B cell (primary cell): ENCODE results near the gene EML6. TPM values are rescaled to one million over a fixed set of nuclear protein-coding genes. Genes with fewer than 3 reads are reported as not detected.

Source experiments
- ATAC-seq: fragments of 200-7000 bp; cut with Tn5 transposase; one replicate; pipeline ENCODE4 v1.10.0; 2021; ENCODE audit warnings: low read depth, mild to moderate bottlenecking, moderate number of reproducible peaks, moderate library complexity
- CTCF ChIA-PET: fragments of 350-600 bp; sonication (Branson Sonifier 250); formaldehyde crosslinking; loops from one replicate; lab custom pipeline; 2021; ENCODE audit warnings: antibody characterized with exemption, inconsistent platforms; lab: Charles Lee
- POLR2A ChIA-PET: fragments of 350-600 bp; sonication (Branson Sonifier 250); formaldehyde crosslinking; loops from one replicate; lab custom pipeline; 2021; ENCODE audit warnings: antibody characterized with exemption; lab: Charles Lee
- DNase-seq: peaks from one replicate; pipeline ENCODE4 v3.0.0; 2013
- H2AFZ ChIP-seq: 2 replicates; pipeline ENCODE4 v1.6.1; 2012; ENCODE audit warnings: mild to moderate bottlenecking, low read depth, low read length; ENCODE audit not compliant: insufficient read depth, poor library complexity, severe bottlenecking
- H3K27ac ChIP-seq, 2 donors: 1 replicate in 1 of 2; 2 replicates in 1 of 2; pipeline ENCODE4 v1.5.1; 2012 to 2013; ENCODE audit warnings: low read length in 2 of 2, mild to moderate bottlenecking in 2 of 2, moderate library complexity in 1 of 2
- H3K27me3 ChIP-seq, 4 experiments: fragments of 200-600 bp in 1 of 4; sonication (generic) in 1 of 4; replicated peaks in 1 of 4; 1 replicate in 2 of 4; 2 replicates in 2 of 4; pipeline versions ENCODE4 v1.6.1 to v1.7.0; 2013 to 2016; ENCODE audit warnings: low read length in 3 of 4, mild to moderate bottlenecking in 2 of 4, mixed read lengths in 1 of 4, moderate library complexity in 1 of 4; ENCODE audit not compliant: insufficient read depth in 4 of 4, control insufficient read depth in 3 of 4; ENCODE audit errors: control extremely low read depth in 1 of 4
- H3K36me3 ChIP-seq, 2 experiments: replicated peaks in 1 of 2; 1 replicate in 1 of 2; 2 replicates in 1 of 2; pipeline versions ENCODE4 v1.6.1 to v1.7.1; 2013; ENCODE audit warnings: low read length in 1 of 2; ENCODE audit not compliant: insufficient read depth in 2 of 2, control insufficient read depth in 1 of 2; ENCODE audit errors: control extremely low read depth in 1 of 2, extremely low read depth in 1 of 2
- H3K4me1 ChIP-seq, 2 donors: fragments of 200-600 bp in 1 of 2; sonication (generic) in 1 of 2; 1 replicate in 1 of 2; 2 replicates in 1 of 2; pipeline versions ENCODE4 v1.5.1 to v1.6.1; 2013 to 2017; ENCODE audit warnings: low read length in 2 of 2; ENCODE audit not compliant: control insufficient read depth in 2 of 2, insufficient read depth in 2 of 2
- H3K4me2 ChIP-seq: replicated peaks from 2 replicates; pipeline ENCODE3; 2012; ENCODE audit warnings: mild to moderate bottlenecking, low read depth, low read length; ENCODE audit not compliant: poor library complexity, severe bottlenecking
- H3K4me3 ChIP-seq, 5 experiments: fragments of 200-600 bp in 1 of 5; sonication (generic) in 1 of 5; 1 replicate in 3 of 5; 2 replicates in 2 of 5; pipeline versions ENCODE4 v1.5.1 to v1.7.0; 2011 to 2016; ENCODE audit warnings: low read length in 4 of 5, mild to moderate bottlenecking in 4 of 5, low read depth in 2 of 5, control low read depth in 1 of 5, moderate library complexity in 1 of 5; ENCODE audit not compliant: insufficient read depth in 1 of 5; ENCODE audit errors: control extremely low read depth in 1 of 5, extremely low read depth in 1 of 5
- H3K79me2 ChIP-seq: fragments of 200-600 bp; sonication (generic); one replicate; pipeline ENCODE4 v1.6.0; 2016; ENCODE audit warnings: low read length; ENCODE audit not compliant: control insufficient read depth, insufficient read depth
- H3K9ac ChIP-seq: fragments of 200-600 bp; sonication (generic); 2 replicates; pipeline ENCODE4 v1.6.1; 2017; ENCODE audit warnings: mild to moderate bottlenecking, low read length, moderate library complexity
- H3K9me3 ChIP-seq, 3 donors: one replicate each; pipeline versions ENCODE4 v1.6.1 to v1.7.1; 2013; ENCODE audit warnings: low read length in 2 of 3; ENCODE audit not compliant: control insufficient read depth in 2 of 3, insufficient read depth in 1 of 3; ENCODE audit errors: control extremely low read depth in 1 of 3
- H4K20me1 ChIP-seq: 2 replicates; pipeline ENCODE4 v1.6.0; 2012; ENCODE audit warnings: mild to moderate bottlenecking, low read length; ENCODE audit not compliant: insufficient read depth, control insufficient read depth, poor library complexity, severe bottlenecking
- H3K27ac Mint-ChIP-seq: one replicate; pipeline ENCODE4 v1.8.0; 2021; ENCODE audit warnings: mixed read lengths
- H3K27me3 Mint-ChIP-seq: one replicate; pipeline ENCODE4 v1.8.0; 2021; ENCODE audit warnings: mixed read lengths
- H3K4me1 Mint-ChIP-seq: one replicate; pipeline ENCODE4 v1.8.0; 2021; ENCODE audit warnings: mixed read lengths
- H3K4me3 Mint-ChIP-seq: one replicate; pipeline ENCODE4 v1.8.0; 2021; ENCODE audit warnings: mixed read lengths
- H3K9me3 Mint-ChIP-seq: one replicate; pipeline ENCODE4 v1.8.0; 2022; ENCODE audit warnings: mixed read lengths; ENCODE audit not compliant: insufficient read depth
- EZH2 ChIP-seq: IDR thresholded peaks from 2 replicates; pipeline ENCODE4 v1.6.1; 2012; ENCODE audit warnings: borderline replicate concordance, low read depth, mild to moderate bottlenecking, moderate library complexity, low read length; ENCODE audit not compliant: insufficient read depth, poor library complexity, severe bottlenecking
- WGBS: methylation state at CpG from one replicate; pipeline ENCODE4 v1.1.5; 2013; ENCODE audit warnings: missing lambda C conversion rate; ENCODE audit not compliant: insufficient coverage; 5-methylcytosine and 5-hydroxymethylcytosine counted together
- intact Hi-C: fragments of 100-400 bp; cut with micrococcal nuclease; formaldehyde crosslinking; loops from one replicate; pipeline ENCODE4 v1.10.0; 2022
- polyA plus RNA-seq: library from polyadenylated mRNA; depleted of rRNA; stranded (reverse); fragments of >200 nt; gene quantifications from 2 replicates; pipeline ENCODE4 v1.2.3, GENCODE V29; 2012
- total RNA-seq, 2 donors: library from RNA; stranded (reverse); fragments of 120-200 nt in 1 of 2; gene quantifications; 1 replicate in 1 of 2; 2 replicates in 1 of 2; pipeline versions ENCODE4 v1.2.3 to v1.2.4, GENCODE V29; 2013 to 2022
- TF ChIP-seq, protein P1 (sequence below): fragments of 200-600 bp; IDR thresholded peaks from one replicate; pipeline ENCODE4 v1.8.0; 2022; ENCODE audit warnings: antibody characterized with exemption, mild to moderate bottlenecking

The EML6 gene
- total and polyA plus RNA-seq, 2 donors (not counting 1 experiment from before 2014, with no cell fraction given): 42.5 to 53.7 TPM

DNA sequence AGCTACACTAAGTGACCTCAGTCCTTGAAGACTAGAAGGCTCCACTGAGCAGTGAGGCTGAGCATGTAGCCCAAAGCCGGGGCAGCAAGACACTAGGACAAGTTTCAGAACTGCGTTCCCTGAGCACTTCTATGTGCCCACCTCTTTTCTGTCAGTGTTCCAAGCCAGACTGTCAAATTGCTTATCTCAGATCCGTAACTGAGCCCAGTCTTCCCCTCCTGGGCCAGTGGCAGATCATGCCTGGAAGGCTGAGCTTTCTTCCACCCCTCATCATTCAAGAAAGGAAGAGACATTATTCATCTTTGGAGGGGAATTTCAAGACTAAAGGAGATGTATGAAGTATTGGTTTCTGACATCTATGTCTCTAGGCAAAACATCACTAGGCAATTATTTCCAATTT is 49.8 kb downstream of the EML6 start:
- ChIA-PET POLR2A (interaction anchor here (0.6 kb wide), 1 partner anchor 20 kb away, joined by 5 read pairs; no protein-coding TSS in a partner anchor), CTCF (no interaction called here)
- Histone ChIP-seq H3K27ac (no peak overlapping the region), H3K79me2 (no peaks in the 10 kb centered on the region), H2AFZ (no peak overlapping the region), H3K4me1 (peaks cover under 1 to 3% of the 10 kb centered on the region in 2 donors), H3K36me3 (no peaks in the 10 kb centered on the region), H3K4me2 (no peak overlapping the region), H3K4me3 (no peak overlapping the region), H3K27me3 (no peaks in the 10 kb centered on the region), H3K9ac (no peak overlapping the region), H3K9me3 (peaks cover 1 to 11% (median 6%) of the 10 kb centered on the region in 3 donors), H4K20me1 (no peaks in the 10 kb centered on the region)
- ATAC-seq: no peak
- intact Hi-C loops: no loop called here
- WGBS: 100% methylated on average over 2 of the region's 3 CpGs
- DNase-seq: no peak
- Mint-ChIP-seq H3K27ac (no peak overlapping the region), H3K9me3 (peaks cover 3% of the 10 kb centered on the region), H3K27me3 (no peaks in the 10 kb centered on the region), H3K4me1 (peaks cover 9% of the 10 kb centered on the region), H3K4me3 (no peak overlapping the region)
- TF ChIP-seq, protein P1, sequence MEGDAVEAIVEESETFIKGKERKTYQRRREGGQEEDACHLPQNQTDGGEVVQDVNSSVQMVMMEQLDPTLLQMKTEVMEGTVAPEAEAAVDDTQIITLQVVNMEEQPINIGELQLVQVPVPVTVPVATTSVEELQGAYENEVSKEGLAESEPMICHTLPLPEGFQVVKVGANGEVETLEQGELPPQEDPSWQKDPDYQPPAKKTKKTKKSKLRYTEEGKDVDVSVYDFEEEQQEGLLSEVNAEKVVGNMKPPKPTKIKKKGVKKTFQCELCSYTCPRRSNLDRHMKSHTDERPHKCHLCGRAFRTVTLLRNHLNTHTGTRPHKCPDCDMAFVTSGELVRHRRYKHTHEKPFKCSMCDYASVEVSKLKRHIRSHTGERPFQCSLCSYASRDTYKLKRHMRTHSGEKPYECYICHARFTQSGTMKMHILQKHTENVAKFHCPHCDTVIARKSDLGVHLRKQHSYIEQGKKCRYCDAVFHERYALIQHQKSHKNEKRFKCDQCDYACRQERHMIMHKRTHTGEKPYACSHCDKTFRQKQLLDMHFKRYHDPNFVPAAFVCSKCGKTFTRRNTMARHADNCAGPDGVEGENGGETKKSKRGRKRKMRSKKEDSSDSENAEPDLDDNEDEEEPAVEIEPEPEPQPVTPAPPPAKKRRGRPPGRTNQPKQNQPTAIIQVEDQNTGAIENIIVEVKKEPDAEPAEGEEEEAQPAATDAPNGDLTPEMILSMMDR: no peak
- TF ChIP-seq EZH2: no peak

DNA sequence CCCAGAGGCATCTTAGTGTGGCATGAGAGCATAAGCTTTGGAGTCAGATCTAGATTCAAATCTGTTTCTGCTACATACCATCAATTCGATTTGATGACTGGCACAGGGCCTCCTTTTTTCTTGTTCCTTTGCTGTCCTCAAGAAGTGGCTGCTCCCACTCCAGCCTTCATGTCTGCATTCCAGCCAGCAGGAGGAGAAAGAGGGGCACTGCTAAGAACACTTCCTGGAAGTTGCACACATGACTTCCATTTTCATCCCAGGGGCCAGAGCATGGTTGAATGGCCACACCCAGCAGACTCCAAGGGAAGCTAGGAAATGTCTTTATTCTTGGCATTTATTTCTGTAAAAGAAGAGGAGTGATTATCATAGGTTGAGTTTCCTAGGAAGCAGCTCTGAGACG is 50.4 kb downstream of the EML6 start:
- no peak overlapping the region for H3K4me3 Mint-ChIP-seq
- intact Hi-C loops: no loop called here
- H3K36me3 ChIP-seq: no peaks in the 10 kb centered on the region

More for the DNA sequence above, 50.4 kb downstream of the EML6 start:
- H3K9ac ChIP-seq: no peak overlapping the region
- DNase-seq (no peak), ATAC-seq (no peak)
- H3K27me3 Mint-ChIP-seq: no peaks in the 10 kb centered on the region
- no peaks in the 10 kb centered on the region for H3K4me1 ChIP-seq
- H3K9me3 ChIP-seq: peaks cover 1 to 11% (median 6%) of the 10 kb centered on the region in 3 donors
- no peak overlapping the region for H3K27ac ChIP-seq
- no peak overlapping the region for H2AFZ ChIP-seq
- TF ChIP-seq EZH2: no peak
- TF ChIP-seq, protein P1: no peak
- ChIA-PET CTCF (interaction anchor here (0.6 kb wide), 1 partner anchor 741 kb away, joined by 4 read pairs; no protein-coding TSS in a partner anchor), POLR2A (interaction anchor here (0.6 kb wide), 1 partner anchor 15 kb away, joined by 4 read pairs; no protein-coding TSS in a partner anchor)
- no peaks in the 10 kb centered on the region for H3K27me3 ChIP-seq
- no peaks in the 10 kb centered on the region for H3K79me2 ChIP-seq
- H4K20me1 ChIP-seq: no peaks in the 10 kb centered on the region
- H3K9me3 Mint-ChIP-seq: peaks cover 3% of the 10 kb centered on the region
- H3K27ac Mint-ChIP-seq: no peak overlapping the region
- 100% methylated on average over 2 of the region's 2 CpGs for WGBS
- H3K4me2 ChIP-seq: no peak overlapping the region
- peaks cover 5% of the 10 kb centered on the region for H3K4me1 Mint-ChIP-seq
- no peak overlapping the region for H3K4me3 ChIP-seq
